Stimulated activated CD8-positive, alpha-beta memory T cell treated with anti-CD3 and anti-CD28 coated beads, Interleukin-12 subunit alpha, Interleukin-12 subunit beta, amount 100 ng/mL, for 4 hours (primary cell): ENCODE results near the gene ISOC1.

ENCODE experiments used
- DNase-seq: peaks from one replicate; pipeline ENCODE4 v3.0.0-alpha.2; 2020; ENCODE audit warnings: low read depth

The ISOC1 gene

GRCh38 chr5:129094924-129095899, 663 bp downstream of the ISOC1 start:
- peak; percentile 42 for DNase-seq

DNA sequence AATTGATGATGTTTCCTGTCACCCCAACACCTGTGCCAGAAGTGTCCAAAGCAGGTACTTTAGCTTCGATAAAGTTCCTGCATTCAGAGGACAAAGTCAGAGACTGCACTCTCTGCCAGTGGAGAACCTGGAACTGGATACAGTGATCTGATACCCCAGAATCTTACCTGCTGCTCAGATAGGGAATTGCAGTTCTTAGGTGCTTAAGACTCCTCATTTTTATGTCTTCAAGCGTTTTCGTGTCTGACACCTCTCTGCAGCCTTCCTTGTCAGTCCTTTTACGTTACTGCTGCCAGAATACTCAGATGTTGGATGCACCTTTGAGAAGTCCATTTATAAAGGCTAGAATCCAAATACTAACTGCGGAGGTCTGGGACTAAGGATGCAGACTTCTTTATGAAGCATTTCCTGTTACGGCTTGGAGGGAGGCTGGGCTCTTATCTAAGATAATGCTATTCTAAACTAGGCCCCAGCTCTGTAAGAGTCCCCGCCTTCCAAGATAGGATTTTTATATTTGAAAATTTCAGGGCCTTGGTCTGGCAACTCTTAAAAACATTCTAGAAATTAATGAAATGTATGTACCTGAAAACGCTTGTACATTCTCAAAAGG, 1.9 kb downstream of the ISOC1 start:
- no peak for DNase-seq

DNA sequence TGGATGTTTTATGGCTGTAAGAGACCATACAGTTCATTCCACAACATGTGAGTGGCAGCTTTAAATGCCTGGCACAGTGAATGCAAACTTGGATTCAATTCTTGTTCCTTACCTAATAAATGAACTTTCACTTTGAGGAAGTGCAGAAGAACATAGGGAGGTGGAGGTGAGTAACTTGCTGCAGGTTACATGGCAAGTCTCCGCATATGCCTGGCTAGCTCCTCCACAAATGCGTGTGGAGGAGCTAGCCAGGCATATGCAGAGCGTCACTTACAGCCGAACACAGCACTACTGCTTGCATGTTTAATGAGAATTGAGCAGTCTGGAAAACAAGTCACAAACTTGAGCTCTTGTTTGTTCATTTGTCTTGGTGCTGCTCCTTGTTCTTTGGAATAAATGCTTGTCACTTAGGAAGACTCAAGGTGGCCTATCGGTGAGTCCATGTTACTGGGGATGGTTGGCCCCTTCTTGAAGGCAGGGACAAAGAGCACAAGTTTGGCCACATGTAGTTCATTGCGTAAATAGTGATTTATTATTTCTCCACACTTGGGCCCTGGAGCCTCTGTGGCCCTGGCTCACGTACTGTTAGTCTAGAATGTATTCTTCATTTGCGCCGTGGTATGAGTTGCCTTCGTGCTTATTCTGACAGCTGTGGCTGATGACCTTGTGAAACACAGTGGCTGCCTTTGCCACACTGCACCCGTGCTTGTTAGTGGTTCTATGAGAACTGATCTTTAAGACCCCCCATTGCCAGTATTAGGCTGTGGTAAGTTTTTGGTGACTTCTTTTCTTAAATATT, 3.1 kb downstream of the ISOC1 start:
- no peak for DNase-seq

GRCh38 chr5:129098488-129099183, 4.1 kb downstream of the ISOC1 start:
- no peak for DNase-seq

- no peak for DNase-seq
Observed at GRCh38 chr5:129099184-129099569, 4.6 kb downstream of the ISOC1 start.

- DNase-seq = no peak
Observed at GRCh38 chr5:129101794-129102193, 7.2 kb downstream of the ISOC1 start.

- DNase-seq = no peak
Observed at GRCh38 chr5:129103397-129103796, 8.8 kb downstream of the ISOC1 start.

DNA sequence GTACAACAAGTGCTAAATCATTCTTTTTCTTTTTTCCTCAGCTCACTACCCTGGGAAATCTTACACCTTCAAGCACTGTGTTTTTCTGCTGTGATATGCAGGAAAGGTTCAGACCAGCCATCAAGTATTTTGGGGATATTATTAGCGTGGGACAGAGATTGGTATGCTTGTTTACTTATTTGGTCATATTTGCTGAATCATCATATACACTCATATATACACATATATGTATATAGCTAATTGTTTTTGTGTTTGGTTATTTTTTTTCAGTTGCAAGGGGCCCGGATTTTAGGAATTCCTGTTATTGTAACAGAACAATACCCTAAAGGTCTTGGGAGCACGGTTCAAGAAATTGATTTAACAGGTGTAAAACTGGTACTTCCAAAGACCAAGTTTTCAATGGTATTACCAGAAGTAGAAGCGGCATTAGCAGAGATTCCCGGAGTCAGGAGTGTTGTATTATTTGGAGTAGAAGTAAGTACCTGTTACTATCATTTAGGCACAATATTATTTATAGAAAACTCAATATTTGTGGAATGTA, 10.4 kb downstream of the ISOC1 start:
- DNase-seq = no peak

DNA sequence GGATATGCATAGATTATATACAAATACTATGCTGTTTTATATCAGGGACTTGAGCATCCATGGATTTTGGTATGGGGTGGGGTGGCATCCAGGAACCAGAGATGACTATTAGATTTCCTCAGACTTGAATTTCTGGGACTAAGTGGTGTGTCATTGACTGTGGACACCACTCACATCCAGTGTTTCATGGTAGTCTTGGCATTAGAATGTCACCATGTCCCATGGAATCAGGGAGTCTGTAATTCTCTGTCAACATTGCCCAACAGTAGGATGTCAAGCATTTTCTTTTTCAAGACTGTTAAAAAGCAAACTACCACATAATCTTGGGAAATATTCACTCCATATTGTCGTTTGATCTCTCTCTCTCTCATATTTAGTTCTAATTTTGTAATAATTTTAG, 13.1 kb downstream of the ISOC1 start:
- no peak for DNase-seq

- no peak for DNase-seq
Observed at GRCh38 chr5:129110742-129111141, 16.2 kb downstream of the ISOC1 start.

DNA sequence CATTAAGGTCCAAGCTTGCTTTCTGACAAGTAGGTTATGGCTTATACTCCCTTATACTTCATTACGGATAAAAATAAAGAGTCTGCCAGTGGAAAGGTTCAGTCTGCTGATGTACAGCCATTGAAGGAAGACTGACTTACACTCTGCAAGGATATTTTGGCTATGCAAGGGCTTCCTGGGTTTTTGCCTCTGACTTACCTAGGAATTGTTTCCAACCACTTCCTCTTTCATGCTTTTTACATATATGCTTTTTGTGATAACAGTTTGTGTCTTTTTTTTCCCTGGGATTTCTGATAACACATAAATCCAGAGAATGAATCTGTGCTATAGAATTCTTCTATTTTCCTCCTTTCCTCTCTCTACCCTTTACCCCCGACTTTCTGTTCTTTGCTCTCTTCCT, 16.8 kb downstream of the ISOC1 start:
- DNase-seq = no peak

DNA sequence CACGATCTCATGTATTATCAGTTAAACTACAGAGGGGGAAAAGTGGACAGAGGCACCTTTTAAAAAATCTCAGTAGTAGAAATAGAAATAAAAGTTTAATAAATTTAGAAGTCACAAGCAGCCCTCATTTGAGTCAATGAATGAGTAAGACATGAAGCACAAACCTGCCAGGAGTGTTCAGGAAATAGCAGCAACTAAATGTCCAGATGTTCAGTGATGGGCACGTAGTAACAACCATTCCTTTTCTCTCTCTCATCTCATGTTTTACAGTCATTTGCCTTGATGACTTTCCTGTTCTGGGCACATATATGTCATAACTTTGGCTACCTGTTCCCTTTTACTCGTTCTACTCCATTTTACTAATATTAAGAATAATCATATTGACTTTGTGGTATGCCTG, 17.7 kb downstream of the ISOC1 start:
- no peak for DNase-seq

DNA sequence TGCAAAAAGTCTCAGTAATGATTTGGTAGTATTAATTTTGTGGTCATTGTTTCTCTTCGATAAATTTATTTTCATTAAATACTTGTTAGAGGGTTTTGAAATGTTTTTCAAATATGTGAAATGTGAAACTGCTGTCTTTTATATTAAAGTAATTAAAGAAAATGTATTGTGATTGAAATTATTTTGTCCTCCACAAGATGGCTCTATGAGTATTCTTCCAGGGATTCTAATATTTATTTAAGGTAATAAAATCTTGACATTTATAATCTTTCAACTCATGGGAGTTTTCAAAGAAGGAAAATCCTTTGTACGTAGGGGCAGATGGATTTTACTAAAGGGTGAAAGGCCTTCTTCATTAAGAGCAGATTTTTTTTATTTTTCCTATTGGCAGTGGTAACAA, 19.3 kb downstream of the ISOC1 start:
- no peak for DNase-seq

DNA sequence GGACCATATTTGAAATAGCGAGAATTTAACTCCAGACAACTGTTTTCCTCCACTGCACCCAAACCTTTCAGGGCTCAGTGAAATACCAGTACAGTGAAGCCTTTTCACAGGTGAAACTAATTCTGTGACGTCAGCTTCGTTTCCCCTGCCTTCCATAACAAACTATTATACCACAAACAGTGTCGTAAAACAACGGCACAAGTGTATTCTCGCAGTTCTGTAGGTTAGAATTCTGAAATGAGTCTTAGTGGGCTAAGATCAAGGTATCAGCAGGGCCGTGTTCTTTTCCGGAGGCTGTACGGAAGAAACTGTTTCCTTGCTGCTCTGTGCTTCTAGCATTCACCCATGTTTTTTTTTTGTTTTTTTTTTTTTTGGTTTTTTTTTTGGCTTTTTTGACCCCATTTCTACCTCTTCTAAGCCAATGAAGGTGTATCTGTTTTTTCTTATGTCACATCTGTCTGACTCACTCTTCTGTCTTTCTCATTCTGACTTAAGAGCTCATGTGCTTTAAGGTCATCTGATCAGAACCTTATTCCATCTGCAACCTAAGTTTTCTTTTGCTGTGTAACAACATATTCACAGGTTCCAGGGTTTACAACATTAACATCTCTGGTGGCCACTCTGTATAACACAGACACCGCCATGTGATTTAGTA, 20.1 kb downstream of the ISOC1 start:
- DNase-seq = no peak

DNA sequence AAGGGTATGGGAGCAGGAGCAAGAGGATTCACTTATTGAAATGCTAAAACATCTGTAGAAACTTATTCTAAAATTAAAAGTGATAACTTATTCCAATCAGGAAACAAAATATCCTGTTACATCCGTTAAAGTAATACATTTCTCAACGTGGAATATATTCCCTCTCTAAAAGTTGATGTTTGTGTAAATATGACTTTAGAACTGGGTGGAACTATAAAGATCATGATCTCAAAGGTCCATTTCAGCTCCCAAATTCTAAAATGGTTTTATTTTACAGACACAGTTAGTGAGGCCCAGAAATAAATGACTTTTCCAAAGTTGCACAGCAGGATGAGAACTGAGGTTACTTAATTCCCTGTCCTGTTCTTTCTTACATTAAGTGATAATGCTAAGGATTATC, 21.1 kb downstream of the ISOC1 start:
- DNase-seq = no peak

GRCh38 chr5:129116797-129117196, 22.2 kb downstream of the ISOC1 start:
- no peak for DNase-seq

GRCh38 chr5:129118405-129118804, 23.9 kb downstream of the ISOC1 start:
- DNase-seq = no peak

DNA sequence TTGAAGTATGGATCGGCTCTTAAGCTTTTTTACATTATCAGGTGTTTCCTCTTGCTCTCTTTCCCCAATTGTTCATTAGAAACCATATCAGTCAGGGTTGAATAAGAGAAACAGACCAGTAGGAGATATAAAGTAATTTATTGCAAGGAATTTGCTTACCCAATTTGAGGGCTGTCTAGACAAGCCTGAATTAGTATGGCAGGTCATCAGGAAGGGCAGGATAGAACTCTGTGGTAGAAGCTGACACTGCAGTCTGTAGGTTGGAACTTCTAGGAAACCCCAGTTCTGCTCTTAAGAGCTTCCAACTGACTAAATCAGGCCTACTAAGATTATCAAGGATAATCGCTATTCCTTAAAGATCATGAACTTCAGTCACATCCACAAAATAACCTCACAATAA, 24.3 kb downstream of the ISOC1 start:
- DNase-seq = no peak

DNA sequence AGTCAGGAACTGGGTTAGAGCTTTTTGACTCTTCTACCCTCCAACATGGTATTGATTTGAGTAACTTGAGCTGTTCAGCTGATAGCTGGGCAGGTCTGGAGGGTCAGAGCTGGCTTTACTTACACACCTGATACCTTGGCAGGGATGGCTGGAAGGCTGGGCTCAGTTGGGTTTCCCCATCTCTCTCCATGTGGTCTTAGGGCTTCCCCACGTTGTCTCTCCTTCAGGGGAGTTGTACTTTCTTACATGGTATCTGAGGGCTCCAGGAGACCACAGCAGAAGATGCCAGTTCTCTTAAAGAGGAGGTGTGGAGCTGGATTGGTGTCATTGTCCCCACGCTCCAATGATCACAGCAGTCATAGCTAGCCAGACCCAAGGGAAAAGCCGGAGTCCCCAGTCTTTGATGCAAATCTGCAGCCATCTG, 25.6 kb downstream of the ISOC1 start:
- DNase-seq = no peak

GRCh38 chr5:129122560-129122959, 28.0 kb downstream of the ISOC1 start:
- DNase-seq = no peak

- no peak for DNase-seq
Observed at GRCh38 chr5:129124608-129125007, 30.1 kb downstream of the ISOC1 start.
